ENCODE measurements around the gene ABCA8.

ABCA8 gene

DNA sequence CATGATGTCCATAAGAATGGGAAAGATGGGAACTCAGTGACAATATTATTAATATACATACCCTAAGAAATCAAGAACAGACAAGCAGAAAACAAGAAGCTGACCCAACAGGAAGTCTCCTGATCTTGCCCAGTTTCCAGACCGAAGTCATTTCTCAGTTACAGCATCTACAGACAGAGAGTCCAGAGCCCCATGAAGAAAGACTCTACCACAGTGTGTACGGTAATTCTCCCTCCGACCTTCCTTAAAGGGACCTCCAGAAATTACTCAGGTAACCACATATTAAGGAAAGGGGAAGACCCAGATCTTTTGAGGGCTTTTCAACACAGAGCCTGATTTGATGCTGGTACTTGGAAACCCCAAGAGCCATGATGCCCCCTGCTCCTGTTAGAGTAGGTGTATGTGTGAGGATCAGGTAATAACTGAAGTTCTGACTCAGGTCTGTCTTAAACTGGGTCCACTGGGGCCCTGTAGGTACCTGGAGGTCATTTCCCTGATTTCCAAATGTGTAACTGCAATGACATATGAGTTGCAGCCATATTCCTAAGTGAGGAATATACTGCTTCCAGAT is 132.4 kb downstream of the ABCA8 start:
- Histone ChIP-seq H2BK15ac (ENCODE audit: low read length) (no peak overlapping the region), H3K4me1 (ENCODE audit: control insufficient read depth in 2 of 2, insufficient read depth in 1 of 2, low read depth in 1 of 2, low read length in 2 of 2) (peaks cover 2 to 13% of the 10 kb centered on the region in 2 donors), H3K4ac (ENCODE audit: low read length) (no peak overlapping the region), H3K27ac (replicated peaks; ENCODE audit: low read length) (no peak overlapping the region), H2AFZ (ENCODE audit: low read length) (no peak overlapping the region), H3K9me3 (replicated peaks in 1 of 2; ENCODE audit: control insufficient read depth in 2 of 2, insufficient read depth in 1 of 2, low read depth in 1 of 2, low read length in 2 of 2) (no peaks in the 10 kb centered on the region), H3K36me3 (replicated peaks in 1 of 2; ENCODE audit: control insufficient read depth in 2 of 2, insufficient read depth in 2 of 2, low read length in 2 of 2) (no peaks in the 10 kb centered on the region), H3K23ac (ENCODE audit: low read depth, low read length, poor library complexity) (no peak overlapping the region), H3K9ac (ENCODE audit: low read depth, low read length, poor library complexity) (no peak overlapping the region), H3K4me3 (ENCODE audit: low read length in 2 of 2) (no peak overlapping the region), H2BK5ac (ENCODE audit: low read length) (no peak overlapping the region), H4K8ac (ENCODE audit: low read depth, low read length) (no peak overlapping the region), H3K79me1 (ENCODE audit: low read depth, low read length) (no peaks in the 10 kb centered on the region), H2BK12ac (ENCODE audit: low read length) (no peak overlapping the region), H2BK120ac (ENCODE audit: low read depth, low read length) (no peak overlapping the region), H4K91ac (ENCODE audit: low read depth, low read length, poor library complexity) (no peak overlapping the region), H3K14ac (ENCODE audit: low read length) (no peak overlapping the region), H2AK5ac (ENCODE audit: low read depth, low read length) (no peak overlapping the region), H3K4me2 (ENCODE audit: insufficient read depth, low read length, poor library complexity, severe bottlenecking) (no peak overlapping the region), H3K27me3 (ENCODE audit: control insufficient read depth in 3 of 3, insufficient read depth in 3 of 3, low read depth in 1 of 3, low read length in 3 of 3) (no peaks in the 10 kb centered on the region), H3K18ac (ENCODE audit: low read length) (no peak overlapping the region)
- no peak for DNase-seq (ENCODE audit: low spot score)
- no CpG with 5 or more reads among the region's 3 CpGs for WGBS, 2 donors (ENCODE audit: extremely low coverage in 2 of 2, insufficient read length in 2 of 2, insufficient replicate concordance in 1 of 2)

- no peaks in the 10 kb centered on the region for H3K36me3 ChIP-seq (replicated peaks in 1 of 2; ENCODE audit: control insufficient read depth in 2 of 2, insufficient read depth in 2 of 2, low read length in 2 of 2)
- no CpG with 5 or more reads among the region's 3 CpGs for WGBS, 2 donors (ENCODE audit: extremely low coverage in 2 of 2, insufficient read length in 2 of 2, insufficient replicate concordance in 1 of 2)
- peaks cover 2 to 13% of the 10 kb centered on the region in 2 donors for H3K4me1 ChIP-seq (ENCODE audit: control insufficient read depth in 2 of 2, insufficient read depth in 1 of 2, low read depth in 1 of 2, low read length in 2 of 2)
- no peak overlapping the region for H2AK5ac ChIP-seq (ENCODE audit: low read depth, low read length)
- no peak overlapping the region for H3K14ac ChIP-seq (ENCODE audit: low read length)
- DNase-seq (ENCODE audit: low spot score) = no peak
- no peak overlapping the region for H3K23ac ChIP-seq (ENCODE audit: low read depth, low read length, poor library complexity)
- H3K18ac ChIP-seq (ENCODE audit: low read length) = no peak overlapping the region
- no peak overlapping the region for H4K91ac ChIP-seq (ENCODE audit: low read depth, low read length, poor library complexity)
- no peak overlapping the region for H3K9ac ChIP-seq (ENCODE audit: low read depth, low read length, poor library complexity)
- H2BK120ac ChIP-seq (ENCODE audit: low read depth, low read length) = no peak overlapping the region
- no peak overlapping the region for H4K8ac ChIP-seq (ENCODE audit: low read depth, low read length)
- no peaks in the 10 kb centered on the region for H3K79me1 ChIP-seq (ENCODE audit: low read depth, low read length)
- no peak overlapping the region for H3K4ac ChIP-seq (ENCODE audit: low read length)
- no peaks in the 10 kb centered on the region for H3K27me3 ChIP-seq (ENCODE audit: control insufficient read depth in 3 of 3, insufficient read depth in 3 of 3, low read depth in 1 of 3, low read length in 3 of 3)
- H2BK5ac ChIP-seq (ENCODE audit: low read length) = no peak overlapping the region
- H3K4me3 ChIP-seq (ENCODE audit: low read length in 2 of 2) = no peak overlapping the region
- no peaks in the 10 kb centered on the region for H3K9me3 ChIP-seq (replicated peaks in 1 of 2; ENCODE audit: control insufficient read depth in 2 of 2, insufficient read depth in 1 of 2, low read depth in 1 of 2, low read length in 2 of 2)
- H2BK15ac ChIP-seq (ENCODE audit: low read length) = no peak overlapping the region
- no peak overlapping the region for H2BK12ac ChIP-seq (ENCODE audit: low read length)
- no peak overlapping the region for H3K4me2 ChIP-seq (ENCODE audit: insufficient read depth, low read length, poor library complexity, severe bottlenecking)
- no peak overlapping the region for H3K27ac ChIP-seq (replicated peaks; ENCODE audit: low read length)
- H2AFZ ChIP-seq (ENCODE audit: low read length) = peak overlapping the region; percentile 55
Observed at GRCh38 chr17:68821860-68822696, 133.1 kb downstream of the ABCA8 start.

GRCh38 chr17:68820825-68821481 is 134.2 kb downstream of the ABCA8 start:
- H3K36me3 ChIP-seq (replicated peaks in 1 of 2; ENCODE audit: control insufficient read depth in 2 of 2, insufficient read depth in 2 of 2, low read length in 2 of 2) = no peaks in the 10 kb centered on the region
- H3K18ac ChIP-seq (ENCODE audit: low read length) = no peak overlapping the region
- H3K4ac ChIP-seq (ENCODE audit: low read length) = no peak overlapping the region
- no peak overlapping the region for H2BK120ac ChIP-seq (ENCODE audit: low read depth, low read length)
- no peak overlapping the region for H2BK5ac ChIP-seq (ENCODE audit: low read length)
- H2BK12ac ChIP-seq (ENCODE audit: low read length) = no peak overlapping the region
- H3K4me2 ChIP-seq (ENCODE audit: insufficient read depth, low read length, poor library complexity, severe bottlenecking) = no peak overlapping the region
- H3K4me3 ChIP-seq (ENCODE audit: low read length in 2 of 2) = no peak overlapping the region
- H3K27me3 ChIP-seq (ENCODE audit: control insufficient read depth in 3 of 3, insufficient read depth in 3 of 3, low read depth in 1 of 3, low read length in 3 of 3) = no peaks in the 10 kb centered on the region
- H3K27ac ChIP-seq (replicated peaks; ENCODE audit: low read length) = no peak overlapping the region
- H3K79me1 ChIP-seq (ENCODE audit: low read depth, low read length) = no peaks in the 10 kb centered on the region
- H3K14ac ChIP-seq (ENCODE audit: low read length) = no peak overlapping the region
- no peak overlapping the region for H4K91ac ChIP-seq (ENCODE audit: low read depth, low read length, poor library complexity)
- no peaks in the 10 kb centered on the region for H3K9me3 ChIP-seq (replicated peaks in 1 of 2; ENCODE audit: control insufficient read depth in 2 of 2, insufficient read depth in 1 of 2, low read depth in 1 of 2, low read length in 2 of 2)
- H4K8ac ChIP-seq (ENCODE audit: low read depth, low read length) = no peak overlapping the region
- no peak overlapping the region for H2BK15ac ChIP-seq (ENCODE audit: low read length)
- no peak overlapping the region for H3K9ac ChIP-seq (ENCODE audit: low read depth, low read length, poor library complexity)
- H2AK5ac ChIP-seq (ENCODE audit: low read depth, low read length) = no peak overlapping the region
- DNase-seq (ENCODE audit: low spot score) = no peak
- no peak overlapping the region for H3K23ac ChIP-seq (ENCODE audit: low read depth, low read length, poor library complexity)
- no peak overlapping the region for H2AFZ ChIP-seq (ENCODE audit: low read length)
- peaks cover 2 to 13% of the 10 kb centered on the region in 2 donors for H3K4me1 ChIP-seq (ENCODE audit: control insufficient read depth in 2 of 2, insufficient read depth in 1 of 2, low read depth in 1 of 2, low read length in 2 of 2)
- WGBS, 2 donors (ENCODE audit: extremely low coverage in 2 of 2, insufficient read length in 2 of 2, insufficient replicate concordance in 1 of 2) = no CpG with 5 or more reads among the region's 8 CpGs

DNA sequence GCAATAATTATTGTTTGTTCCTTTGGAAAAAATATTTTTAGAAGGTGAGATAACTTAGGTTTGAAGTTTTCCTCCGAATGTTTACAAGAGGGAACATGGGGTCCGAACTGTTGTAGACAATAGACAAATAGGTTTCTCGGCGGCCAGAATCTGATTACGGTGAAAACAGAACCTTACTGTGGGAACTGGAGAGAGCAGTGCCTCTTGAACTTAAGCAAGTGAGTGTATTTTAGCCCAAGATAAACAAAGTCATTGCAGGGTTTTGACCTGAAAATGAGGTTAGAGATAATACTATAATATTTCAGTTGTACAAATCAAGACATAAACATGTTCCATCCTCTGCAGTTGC is 134.7 kb downstream of the ABCA8 start:
- Histone ChIP-seq H2BK15ac (ENCODE audit: low read length) (no peak overlapping the region), H2AK5ac (ENCODE audit: low read depth, low read length) (no peak overlapping the region), H3K79me1 (ENCODE audit: low read depth, low read length) (no peaks in the 10 kb centered on the region), H2BK120ac (ENCODE audit: low read depth, low read length) (no peak overlapping the region), H2BK12ac (ENCODE audit: low read length) (no peak overlapping the region), H3K36me3 (replicated peaks in 1 of 2; ENCODE audit: control insufficient read depth in 2 of 2, insufficient read depth in 2 of 2, low read length in 2 of 2) (no peaks in the 10 kb centered on the region), H3K4me2 (ENCODE audit: insufficient read depth, low read length, poor library complexity, severe bottlenecking) (no peak overlapping the region), H4K8ac (ENCODE audit: low read depth, low read length) (no peak overlapping the region), H3K14ac (ENCODE audit: low read length) (no peak overlapping the region), H4K91ac (ENCODE audit: low read depth, low read length, poor library complexity) (no peak overlapping the region), H3K4me1 (ENCODE audit: control insufficient read depth in 2 of 2, insufficient read depth in 1 of 2, low read depth in 1 of 2, low read length in 2 of 2) (peaks cover 2 to 13% of the 10 kb centered on the region in 2 donors), H3K4ac (ENCODE audit: low read length) (no peak overlapping the region), H2BK5ac (ENCODE audit: low read length) (no peak overlapping the region), H2AFZ (ENCODE audit: low read length) (no peak overlapping the region), H3K9ac (ENCODE audit: low read depth, low read length, poor library complexity) (no peak overlapping the region), H3K23ac (ENCODE audit: low read depth, low read length, poor library complexity) (no peak overlapping the region), H3K4me3 (ENCODE audit: low read length in 2 of 2) (no peak overlapping the region), H3K27ac (replicated peaks; ENCODE audit: low read length) (no peak overlapping the region), H3K9me3 (replicated peaks in 1 of 2; ENCODE audit: control insufficient read depth in 2 of 2, insufficient read depth in 1 of 2, low read depth in 1 of 2, low read length in 2 of 2) (no peaks in the 10 kb centered on the region), H3K18ac (ENCODE audit: low read length) (no peak overlapping the region), H3K27me3 (ENCODE audit: control insufficient read depth in 3 of 3, insufficient read depth in 3 of 3, low read depth in 1 of 3, low read length in 3 of 3) (no peaks in the 10 kb centered on the region)
- WGBS, 2 donors (ENCODE audit: extremely low coverage in 2 of 2, insufficient read length in 2 of 2, insufficient replicate concordance in 1 of 2) = no CpG with 5 or more reads among the region's 5 CpGs
- DNase-seq (ENCODE audit: low spot score) = no peak

All from neuronal stem cell (in vitro differentiated cells).